ENCODE results near the gene APBA2.

GRCh38 chr15:29078541-29078940, 192.8 kb downstream of the APBA2 start:
- no peak for TF ChIP-seq CTCF (IDR thresholded peaks at IDR 0.05)
- no peak for TF ChIP-seq POLR2A (IDR thresholded peaks at IDR 0.05)
- no peak for TF ChIP-seq POLR2AphosphoS5 (IDR thresholded peaks at IDR 0.05)
- no peak for TF ChIP-seq EP300 (IDR thresholded peaks at IDR 0.05)

Measured in sigmoid colon (tissue), 4 donors.